Breast epithelium (tissue), 3 donors: Measurements from ENCODE around the gene SLC66A2.

Source experiments
- POLR2A ChIP-seq: fragments of 450-650 bp; IDR thresholded peaks from one replicate; pipeline ENCODE4 v1.6.1; 2016; ENCODE audit warnings: antibody characterized with exemption, mild to moderate bottlenecking, moderate library complexity
- TF ChIP-seq, protein P1 (sequence below), 3 donors: fragments of 450-650 bp; IDR thresholded peaks; one replicate each; pipeline ENCODE4 v1.5.1; 2016 to 2017; ENCODE audit warnings: antibody characterized with exemption in 3 of 3, mild to moderate bottlenecking in 3 of 3, moderate library complexity in 3 of 3

GRCh38 chr18:79962835-79963657 lies 11.6 kb upstream of the SLC66A2 start:
- TF ChIP-seq, protein P1, sequence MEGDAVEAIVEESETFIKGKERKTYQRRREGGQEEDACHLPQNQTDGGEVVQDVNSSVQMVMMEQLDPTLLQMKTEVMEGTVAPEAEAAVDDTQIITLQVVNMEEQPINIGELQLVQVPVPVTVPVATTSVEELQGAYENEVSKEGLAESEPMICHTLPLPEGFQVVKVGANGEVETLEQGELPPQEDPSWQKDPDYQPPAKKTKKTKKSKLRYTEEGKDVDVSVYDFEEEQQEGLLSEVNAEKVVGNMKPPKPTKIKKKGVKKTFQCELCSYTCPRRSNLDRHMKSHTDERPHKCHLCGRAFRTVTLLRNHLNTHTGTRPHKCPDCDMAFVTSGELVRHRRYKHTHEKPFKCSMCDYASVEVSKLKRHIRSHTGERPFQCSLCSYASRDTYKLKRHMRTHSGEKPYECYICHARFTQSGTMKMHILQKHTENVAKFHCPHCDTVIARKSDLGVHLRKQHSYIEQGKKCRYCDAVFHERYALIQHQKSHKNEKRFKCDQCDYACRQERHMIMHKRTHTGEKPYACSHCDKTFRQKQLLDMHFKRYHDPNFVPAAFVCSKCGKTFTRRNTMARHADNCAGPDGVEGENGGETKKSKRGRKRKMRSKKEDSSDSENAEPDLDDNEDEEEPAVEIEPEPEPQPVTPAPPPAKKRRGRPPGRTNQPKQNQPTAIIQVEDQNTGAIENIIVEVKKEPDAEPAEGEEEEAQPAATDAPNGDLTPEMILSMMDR (IDR thresholded peaks at IDR 0.05) = no peak
- no peak for TF ChIP-seq POLR2A
